T-helper 2 cell (primary cell): ENCODE measurements around the gene ZBTB37.
A peak's percentile ranks its signal among the peaks of the same experiment; 100 is the strongest.
"Not testable (repeated sequence)": the region's sequence is repeated elsewhere in the genome, so short reads cannot be mapped to it uniquely, and the experiment has no call there.

ENCODE experiments used
- DNase-seq, 5 experiments: peaks; one replicate each; pipeline versions ENCODE4 v3.0.0 to v3.0.0-alpha.2; 2012 to 2022

Gene ZBTB37

GRCh38 chr1:173913111-173913510 lies 44.9 kb downstream of the ZBTB37 start:
- DNase-seq: no peak

GRCh38 chr1:173914366-173914871 lies 46.2 kb downstream of the ZBTB37 start:
- peak in 2 of 5 experiments; percentile 5 to 44 for DNase-seq

GRCh38 chr1:173915596-173915995 lies 47.4 kb downstream of the ZBTB37 start:
- DNase-seq: no peak

- DNase-seq: no peak
These were observed 48.5 kb downstream of the ZBTB37 start for GRCh38 chr1:173916667-173917066.

DNA sequence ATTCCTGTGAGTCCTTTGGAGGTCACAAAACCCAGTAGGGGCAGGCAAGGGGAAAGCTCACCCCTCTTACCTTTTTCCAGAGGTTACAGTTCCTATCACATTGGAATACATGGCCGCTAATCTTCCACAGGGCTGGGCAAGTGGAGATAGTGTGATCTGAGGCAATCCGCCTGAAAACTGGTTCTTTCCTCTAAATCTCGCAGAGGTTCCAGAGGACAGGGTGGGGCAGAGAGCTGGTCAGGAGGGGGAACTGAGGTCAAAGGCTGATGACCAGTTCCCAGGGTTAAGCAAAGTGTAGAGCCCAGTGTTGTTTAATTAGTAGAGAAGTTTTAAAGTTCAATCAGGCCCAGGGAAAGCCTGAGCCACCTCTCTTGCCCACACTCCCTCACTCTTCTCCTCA lies 49.0 kb downstream of the ZBTB37 start, which contains the start of gene SERPINC1:
TSS of gene SERPINC1 (minus strand) at position 179 of the 400 bp plus-strand sequence. CDS start at position 111, 68 bp downstream.
- no peak for DNase-seq

DNA sequence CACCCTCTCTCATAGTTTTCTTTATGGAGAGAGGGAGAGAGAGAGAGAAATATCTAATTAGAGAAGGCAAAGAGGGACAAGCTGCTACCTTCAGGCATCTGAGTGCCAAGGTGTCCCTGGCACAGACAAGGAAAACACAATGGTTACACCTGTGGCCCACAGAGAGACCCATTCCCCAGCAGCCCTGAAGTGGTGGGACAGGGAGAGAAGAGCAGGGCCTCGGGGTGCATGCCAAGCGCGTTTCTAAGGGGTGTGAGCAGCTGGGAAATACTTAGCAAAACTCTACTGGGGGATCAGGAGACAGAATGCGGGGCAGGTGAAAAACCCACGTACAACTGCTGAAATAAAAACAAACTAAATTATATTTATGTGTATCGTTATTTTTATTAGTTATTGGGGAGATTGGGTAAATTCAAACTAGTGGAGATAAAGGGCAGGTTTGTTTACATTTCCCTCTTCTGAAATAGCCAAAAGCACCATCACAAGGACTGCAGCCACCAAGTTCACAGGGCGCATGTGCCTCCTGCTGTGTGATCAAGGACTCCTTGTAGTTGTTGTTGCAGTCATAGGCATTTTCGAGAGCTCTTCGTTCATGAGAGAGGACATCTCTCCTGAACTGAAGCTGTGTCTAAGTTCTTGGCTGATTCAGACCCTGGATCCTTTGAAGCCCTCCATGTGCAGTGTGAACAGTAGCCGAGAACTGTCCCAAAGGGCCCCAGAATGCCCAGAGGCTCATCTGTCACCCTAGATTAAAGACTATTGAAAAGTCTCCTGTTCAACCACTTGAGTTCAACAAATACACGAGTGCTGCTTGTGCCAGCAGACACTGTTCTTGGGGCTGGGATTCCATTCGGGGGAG lies 49.7 kb downstream of the ZBTB37 start:
- DNase-seq: peak in 1 of 5 experiments; percentile 8

- no peak for DNase-seq
These were observed 52.7 kb downstream of the ZBTB37 start for GRCh38 chr1:173920861-173921260.

DNA sequence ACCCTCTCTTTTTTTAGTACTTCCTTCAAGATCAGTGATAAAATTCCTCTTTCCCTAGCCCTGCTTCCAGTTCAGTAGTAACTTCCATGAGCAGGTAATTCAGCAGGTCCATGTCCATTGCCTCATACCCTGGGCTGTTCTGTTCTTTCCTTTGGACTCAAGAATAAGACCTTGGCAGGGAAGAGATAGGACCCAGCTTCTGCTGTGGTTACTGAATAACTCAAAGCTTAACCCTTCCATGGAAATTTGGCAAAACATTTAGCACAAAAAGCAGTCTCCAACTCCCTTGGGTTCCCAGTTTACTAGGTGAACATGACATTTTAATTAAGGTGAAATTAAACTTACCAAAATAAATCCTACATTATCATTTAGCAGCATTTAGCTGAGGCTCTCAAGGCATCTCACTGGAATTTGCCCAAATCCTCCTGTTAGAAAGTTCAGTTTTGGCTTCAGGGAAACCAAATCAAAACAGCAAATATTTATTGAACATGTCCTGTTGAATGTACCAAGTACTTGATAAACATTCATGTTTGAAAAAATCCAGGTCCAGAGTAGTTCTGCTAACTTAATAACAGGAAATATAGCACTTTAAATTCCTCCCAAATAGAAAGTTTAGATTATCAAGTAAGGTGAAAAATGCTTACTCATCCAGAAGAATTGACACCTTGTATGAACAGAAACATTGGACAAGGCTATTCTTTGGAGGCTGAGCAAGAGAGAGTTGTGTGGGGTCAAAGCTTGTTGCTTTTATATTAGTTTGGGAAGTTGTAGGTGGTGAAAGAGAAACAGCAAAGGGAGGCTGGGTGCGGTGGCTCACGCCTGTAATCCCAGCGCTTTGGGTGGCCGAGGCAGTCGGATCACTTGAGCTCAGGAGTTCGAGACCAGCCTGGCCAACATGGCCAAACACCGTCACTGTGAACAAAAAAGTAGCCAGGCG lies 57.4 kb downstream of the ZBTB37 start:
- DNase-seq: no peak

DNA sequence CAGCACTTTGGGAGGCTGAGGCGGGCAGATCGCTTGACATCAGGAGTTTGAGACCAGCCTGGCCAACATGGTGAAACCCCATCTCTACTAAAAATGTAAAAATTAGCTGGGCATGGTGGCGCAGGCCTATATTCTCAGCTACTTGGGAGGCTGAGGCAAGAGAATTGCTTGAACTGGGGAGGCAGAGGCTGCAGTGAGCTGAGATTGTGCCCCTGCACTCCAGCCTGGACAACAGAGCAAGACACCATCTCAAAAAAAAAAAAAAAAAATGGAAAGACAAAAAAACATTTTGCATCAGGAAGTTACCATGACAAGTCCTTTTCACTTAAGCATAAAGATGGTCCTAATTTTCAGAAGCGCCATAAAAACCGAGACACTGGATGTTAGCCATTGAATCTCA lies 62.4 kb downstream of the ZBTB37 start:
- DNase-seq: not testable (repeated sequence)

- DNase-seq: peak in 1 of 5 experiments; percentile 9
These were observed 66.3 kb downstream of the ZBTB37 start for GRCh38 chr1:173934440-173934839.

DNA sequence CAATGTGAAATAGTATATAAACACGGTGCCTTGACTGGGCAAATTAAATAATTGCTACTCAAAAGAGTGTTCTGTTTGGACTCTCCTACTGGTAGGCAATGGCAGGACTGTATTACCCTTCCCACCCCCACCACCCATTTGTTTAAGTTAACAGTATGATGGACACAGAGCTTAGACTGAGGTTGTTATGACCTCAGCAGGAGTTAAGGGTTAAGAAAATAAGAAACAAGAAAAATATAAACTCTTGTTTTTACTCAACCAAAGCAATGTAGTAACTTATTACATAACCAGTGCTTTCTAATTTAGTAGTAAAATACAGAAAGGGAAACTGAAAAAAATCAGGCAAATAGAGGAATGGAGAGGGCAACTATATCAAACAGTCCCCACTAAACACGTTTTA lies 68.9 kb downstream of the ZBTB37 start:
- DNase-seq: no peak

DNA sequence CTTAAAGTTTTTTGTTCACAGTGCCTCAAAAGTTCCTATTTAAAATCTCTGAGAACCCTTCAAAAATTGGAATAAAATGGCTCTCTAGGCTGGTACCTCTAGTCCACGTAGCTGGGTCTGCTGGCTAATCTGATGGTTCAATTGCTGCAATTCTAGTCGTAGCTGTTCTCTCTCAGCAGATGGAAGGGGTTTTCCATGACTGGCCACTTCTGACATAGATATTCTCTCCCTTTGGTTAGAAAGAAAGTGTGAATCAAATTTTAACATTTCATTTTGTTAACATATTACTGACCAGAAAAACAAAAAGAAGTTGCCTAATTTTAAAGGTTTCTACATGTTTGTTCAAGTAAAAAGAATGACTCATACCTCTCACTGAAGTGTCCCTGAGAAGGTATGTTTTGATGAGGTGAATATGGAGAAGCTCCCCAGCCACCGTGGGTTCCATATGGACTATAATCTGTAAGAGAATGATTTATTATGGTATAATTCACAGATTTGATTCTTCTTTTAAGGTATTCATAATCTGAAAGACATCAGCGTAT lies 78.3 kb downstream of the ZBTB37 start:
- no peak for DNase-seq

GRCh38 chr1:173948594-173948993 lies 80.4 kb downstream of the ZBTB37 start:
- DNase-seq: no peak
